Choroid plexus epithelial cell (primary cell): Measurements from ENCODE around the gene ZMYND10.

Source experiments
- DNase-seq: peaks from one replicate; pipeline ENCODE4 v3.0.0-alpha.2; 2010; ENCODE audit warnings: low read depth
- H3K4me3 ChIP-seq: 2 replicates; pipeline ENCODE4 v1.5.1; 2011; ENCODE audit warnings: low read depth, mild to moderate bottlenecking, control low read depth, low read length, moderate library complexity
- CTCF ChIP-seq: conservative IDR thresholded peaks from 2 replicates; pipeline ENCODE4 v1.5.1; 2011; ENCODE audit warnings: low read depth, mild to moderate bottlenecking, control low read depth, inconsistent platforms, low read length, moderate library complexity

The ZMYND10 gene

GRCh38 chr3:50333744-50334328 is 11.7 kb downstream of the ZMYND10 start:
- no peak for TF ChIP-seq CTCF
- peak; percentile 86 for DNase-seq
- no peak overlapping the region for H3K4me3 ChIP-seq

- TF ChIP-seq CTCF: no peak
- no peak overlapping the region for H3K4me3 ChIP-seq
- DNase-seq: no peak
These were observed 14.1 kb downstream of the ZMYND10 start for GRCh38 chr3:50331364-50331907.

GRCh38 chr3:50330330-50330729 is 15.2 kb downstream of the ZMYND10 start:
- no peak overlapping the region for H3K4me3 ChIP-seq
- no peak for DNase-seq
- no peak for TF ChIP-seq CTCF

GRCh38 chr3:50327943-50328691 is 17.4 kb downstream of the ZMYND10 start, which contains the start of gene TUSC2:
TUSC2 (minus strand) TSS chr3:50328223; CDS start chr3:50328099, 124 bp downstream.
- peak; percentile 97 for DNase-seq
- TF ChIP-seq CTCF: no peak
- H3K4me3 ChIP-seq: peak within 1 kb of the TSS; percentile 83

GRCh38 chr3:50327129-50327528 is 18.4 kb downstream of the ZMYND10 start:
- TF ChIP-seq CTCF: no peak
- peak overlapping the region; percentile 83 for H3K4me3 ChIP-seq
- no peak for DNase-seq

GRCh38 chr3:50326182-50326541 is 19.4 kb downstream of the ZMYND10 start:
- DNase-seq: no peak
- H3K4me3 ChIP-seq: no peak overlapping the region
- TF ChIP-seq CTCF: no peak
